GM12891 (cell line): ENCODE data around the gene SBF1.
"Not testable (repeated sequence)": the region's sequence is repeated elsewhere in the genome, so short reads cannot be mapped to it uniquely, and the experiment has no call there.

Experiments
- DNase-seq: peaks from one replicate; pipeline ENCODE4 v3.0.0; 2011; ENCODE audit warnings: low spot score; ENCODE audit not compliant: insufficient read length
- FAIRE-seq: peaks from 2 replicates; lab custom pipeline; 2011; peaks lifted over from hg19 to GRCh38; lab: Jason Lieb, UNC
- PAX5 ChIP-seq: IDR thresholded peaks from 2 replicates; pipeline ENCODE4 v1.6.1; 2011; ENCODE audit warnings: low read length, moderate library complexity, mild to moderate bottlenecking; ENCODE audit not compliant: insufficient read depth, severe bottlenecking
- POLR2A ChIP-seq: IDR thresholded peaks from 2 replicates; pipeline ENCODE4 v1.6.1; 2011; ENCODE audit warnings: low read depth, low read length, control low read depth
- POLR2AphosphoS5 ChIP-seq: IDR thresholded peaks from 2 replicates; pipeline ENCODE4 v1.6.1; 2011; ENCODE audit warnings: low read depth, low read length, control low read depth
- POU2F2 ChIP-seq: IDR thresholded peaks from 2 replicates; pipeline ENCODE4 v1.6.1; 2011; ENCODE audit warnings: low read depth, mild to moderate bottlenecking, control low read depth, low read length, moderate library complexity
- SPI1 ChIP-seq: IDR thresholded peaks from 2 replicates; pipeline ENCODE4 v1.6.1; 2011; ENCODE audit warnings: low read depth, low read length, control low read depth
- TAF1 ChIP-seq: IDR thresholded peaks from 2 replicates; pipeline ENCODE4 v1.6.1; 2011; ENCODE audit warnings: low read depth, low read length, control low read depth

SBF1 gene

GRCh38 chr22:50439314-50439870 lies 35.4 kb downstream of the SBF1 start:
- no peak for DNase-seq
- TF ChIP-seq TAF1 (no peak), PAX5 (no peak), SPI1 (no peak), POLR2A (no peak), POLR2AphosphoS5 (no peak), POU2F2 (no peak)
- no peak for FAIRE-seq

GRCh38 chr22:50438305-50439275 lies 36.2 kb downstream of the SBF1 start:
- no peak for DNase-seq
- FAIRE-seq = no peak
- TF ChIP-seq POLR2AphosphoS5 (no peak), TAF1 (no peak)

GRCh38 chr22:50437511-50438304 lies 37.1 kb downstream of the SBF1 start:
- DNase-seq (no peak), FAIRE-seq (no peak)
- TF ChIP-seq PAX5 (no peak), POLR2AphosphoS5 (no peak), POU2F2 (no peak), SPI1 (no peak), TAF1 (no peak), POLR2A (no peak)

- DNase-seq = no peak
- no peak for FAIRE-seq
- TF ChIP-seq POU2F2 = no peak
- no peak for TF ChIP-seq SPI1
- no peak for TF ChIP-seq POLR2A
- TF ChIP-seq PAX5 = no peak
- no peak for TF ChIP-seq TAF1
- TF ChIP-seq POLR2AphosphoS5 = no peak
These were observed 37.9 kb downstream of the SBF1 start for GRCh38 chr22:50436841-50437341.

- TF ChIP-seq TAF1 = no peak
- TF ChIP-seq SPI1 = no peak
- TF ChIP-seq PAX5 = no peak
- TF ChIP-seq POU2F2 = no peak
- TF ChIP-seq POLR2AphosphoS5 = no peak
- TF ChIP-seq POLR2A = no peak
- FAIRE-seq = no peak
- no peak for DNase-seq
These were observed 38.6 kb downstream of the SBF1 start for GRCh38 chr22:50436015-50436830.

- no peak for FAIRE-seq
- no peak for DNase-seq
- no peak for TF ChIP-seq SPI1
These were observed 39.4 kb downstream of the SBF1 start for GRCh38 chr22:50435291-50436014.

- FAIRE-seq = no peak
- TF ChIP-seq SPI1 (no peak), PAX5 (no peak), TAF1 (no peak)
- no peak for DNase-seq
These were observed 40.0 kb downstream of the SBF1 start for GRCh38 chr22:50434849-50435248.

- FAIRE-seq, DNase-seq: not testable (repeated sequence)
These were observed 41.8 kb downstream of the SBF1 start for GRCh38 chr22:50432877-50433510.
